Measurements from ENCODE around the gene VAT1.
A peak's percentile ranks its signal among the peaks of the same experiment; 100 is the strongest.
"Not testable (repeated sequence)": the region's sequence is repeated elsewhere in the genome, so short reads cannot be mapped to it uniquely, and the experiment has no call there.

The VAT1 gene

DNA sequence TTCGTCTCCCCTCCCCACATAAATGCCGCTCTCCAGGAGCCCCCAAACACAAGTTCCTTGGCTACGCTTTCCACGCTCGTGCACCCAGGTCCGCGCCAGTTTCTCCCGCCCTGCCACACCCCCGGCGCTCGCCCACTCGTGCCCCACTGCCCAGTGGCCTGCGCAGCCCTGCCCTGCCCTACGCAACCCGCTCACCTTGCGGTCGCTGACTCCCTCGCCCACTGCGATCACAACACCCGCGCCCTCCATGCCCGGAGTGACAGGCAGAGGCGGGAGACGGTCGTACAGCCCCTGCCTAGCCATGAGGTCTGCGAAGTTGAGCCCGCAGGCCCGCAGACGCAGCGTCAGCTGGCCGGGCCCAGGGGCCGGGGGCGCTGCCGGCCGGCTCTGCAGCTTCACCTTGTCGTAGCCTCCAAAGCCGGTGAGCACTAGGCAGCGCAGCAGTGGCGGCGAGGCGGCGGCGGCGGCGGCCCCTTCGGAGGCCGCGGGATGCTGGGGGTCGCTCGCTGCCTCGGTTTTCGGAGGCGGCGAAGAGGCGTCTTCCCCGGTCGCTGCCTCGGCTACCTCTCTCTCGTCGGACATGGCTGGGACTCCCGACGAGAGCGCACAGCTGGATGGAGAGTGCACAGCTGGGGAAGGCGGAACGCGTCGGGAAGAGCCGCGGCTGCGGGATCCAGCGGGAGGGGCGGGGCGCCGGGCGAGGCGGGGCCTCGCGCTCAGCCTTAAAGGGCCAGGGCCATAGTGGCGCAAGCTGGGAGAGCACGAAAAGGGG, at the start of gene VAT1:
Gene VAT1 (minus strand): TSS at position 645 of the 772 bp plus-strand sequence. CDS start 63 bp downstream, at position 582.
- DNase-seq: peak; percentile 80

DNA sequence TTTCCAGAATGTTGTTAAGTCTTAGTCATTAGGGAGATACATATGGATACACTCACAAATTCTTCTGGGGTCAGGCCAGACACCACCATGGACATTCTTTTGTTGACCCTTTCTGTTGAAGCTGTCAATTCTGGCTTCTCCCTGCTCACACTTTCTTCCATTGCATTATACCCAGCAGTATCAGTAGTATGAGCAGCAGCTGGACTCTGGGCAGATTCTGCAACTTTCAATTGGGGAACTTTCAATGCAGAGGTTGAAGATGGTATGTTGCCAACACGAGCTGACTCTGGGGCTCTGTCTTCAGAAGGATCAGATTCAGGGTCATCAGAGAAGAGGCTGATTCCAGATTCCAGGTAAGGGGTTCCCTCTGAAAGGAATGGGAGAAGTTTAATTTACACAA, 48.7 kb upstream of the VAT1 start:
- no peak for DNase-seq

DNA sequence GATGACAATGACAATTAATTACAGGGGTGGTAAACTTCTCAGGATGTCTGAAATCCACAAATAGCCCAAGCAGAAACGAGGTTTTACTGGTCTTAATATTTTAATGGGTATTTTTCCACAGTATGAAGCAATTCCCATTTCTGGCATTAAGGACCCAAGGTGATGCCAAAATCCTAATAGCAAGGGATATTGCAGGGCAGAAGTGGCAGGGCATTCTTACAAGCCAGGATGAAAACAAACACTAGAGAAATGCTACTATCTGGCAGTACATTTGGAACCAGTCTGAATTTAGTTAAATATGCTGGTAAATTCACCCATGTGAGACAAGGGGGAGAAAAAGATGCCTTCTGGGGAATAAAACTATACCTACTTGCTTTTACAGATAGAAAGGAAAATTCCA, 48.1 kb upstream of the VAT1 start:
- no peak for DNase-seq

DNA sequence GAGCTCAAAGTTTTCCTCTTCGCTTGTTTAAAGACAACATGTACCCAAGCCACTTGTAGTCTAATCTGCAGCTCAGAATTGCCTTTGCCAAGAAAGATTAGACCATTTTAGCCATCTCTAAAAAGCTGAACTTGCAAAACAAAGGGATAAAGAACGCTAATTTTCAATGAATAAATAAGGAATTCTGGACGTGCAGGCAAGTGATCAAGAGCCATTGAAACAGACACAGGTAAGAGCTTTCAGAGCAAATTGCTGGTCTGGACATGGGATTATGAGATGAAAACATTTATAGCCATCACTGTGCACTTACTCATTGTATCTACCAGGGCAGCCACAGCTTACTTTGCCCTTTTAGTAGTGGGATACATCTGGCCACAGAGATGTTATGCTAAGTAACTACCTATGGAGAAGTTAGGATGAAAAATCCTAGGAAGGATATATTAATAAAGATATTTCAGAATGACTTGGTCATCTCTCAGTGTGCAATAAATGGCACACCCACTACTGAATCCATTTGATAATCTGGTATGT, 47.2 kb upstream of the VAT1 start:
- DNase-seq: peak; percentile 17

DNA sequence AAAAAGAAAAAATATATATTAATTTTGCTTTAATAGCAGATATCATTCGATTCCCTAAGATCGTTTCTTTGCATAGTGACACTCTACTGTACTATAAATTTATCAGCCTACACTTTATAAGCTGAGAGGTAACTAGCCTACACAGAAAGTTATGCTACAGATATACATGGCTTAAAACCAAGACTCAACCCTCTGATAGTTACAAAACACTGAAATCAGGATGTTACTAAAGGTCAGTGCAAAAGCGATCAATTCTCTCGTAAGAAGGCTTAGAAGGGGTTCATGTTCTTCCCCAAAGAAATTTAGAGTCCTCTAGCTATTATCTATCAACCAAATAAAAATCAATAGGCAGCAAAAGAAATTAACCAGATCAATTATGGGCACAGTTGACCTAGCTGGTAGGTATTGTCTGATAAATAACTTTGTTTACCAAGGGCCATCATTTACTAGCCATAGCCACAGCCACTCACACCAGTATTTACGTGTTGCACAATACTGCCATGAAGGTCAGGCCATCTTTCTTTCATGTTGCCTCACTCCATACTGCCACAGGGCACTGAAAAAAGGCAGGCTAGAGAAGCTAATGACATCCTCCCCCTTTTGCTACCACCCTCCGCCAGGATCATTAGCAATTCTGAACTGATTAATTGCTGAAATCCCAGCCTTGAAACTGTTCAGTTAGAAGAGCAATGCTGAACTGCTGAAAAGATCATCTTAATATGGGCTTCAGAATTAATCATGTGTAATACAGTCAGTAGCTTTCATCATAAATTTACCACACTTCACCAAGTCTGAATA, 46.6 kb upstream of the VAT1 start:
- no peak for DNase-seq

DNA sequence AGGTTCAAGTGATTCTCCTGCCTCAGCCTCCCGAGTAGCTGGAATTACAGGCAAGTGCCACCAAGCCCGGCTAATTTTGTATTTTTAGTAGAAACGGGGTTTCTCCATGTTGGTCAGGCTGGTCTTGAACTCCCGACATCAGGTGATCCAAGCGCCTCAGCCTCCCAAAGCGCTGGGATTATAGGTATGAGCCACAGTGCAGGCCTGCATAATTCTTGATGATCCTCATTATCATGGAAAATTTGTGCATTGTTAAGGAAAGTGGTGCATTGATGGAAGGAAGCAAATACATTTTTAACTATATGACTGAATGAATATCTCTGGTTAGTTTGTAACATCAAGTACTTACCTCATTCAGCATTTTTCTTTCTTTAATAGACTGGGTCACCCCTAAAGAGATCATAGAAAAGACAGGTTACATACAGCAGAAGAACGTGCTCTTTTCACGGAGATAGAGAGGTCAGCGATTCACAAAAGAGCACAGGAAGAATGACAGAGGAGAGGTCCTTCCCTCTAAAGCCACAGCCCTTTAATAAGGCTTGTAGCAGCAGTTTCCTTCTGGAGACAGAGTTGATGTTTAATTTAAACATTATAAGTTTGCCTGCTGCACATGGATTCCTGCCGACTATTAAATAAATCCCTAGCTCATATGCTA, 40.9 kb upstream of the VAT1 start:
- DNase-seq: no peak

DNA sequence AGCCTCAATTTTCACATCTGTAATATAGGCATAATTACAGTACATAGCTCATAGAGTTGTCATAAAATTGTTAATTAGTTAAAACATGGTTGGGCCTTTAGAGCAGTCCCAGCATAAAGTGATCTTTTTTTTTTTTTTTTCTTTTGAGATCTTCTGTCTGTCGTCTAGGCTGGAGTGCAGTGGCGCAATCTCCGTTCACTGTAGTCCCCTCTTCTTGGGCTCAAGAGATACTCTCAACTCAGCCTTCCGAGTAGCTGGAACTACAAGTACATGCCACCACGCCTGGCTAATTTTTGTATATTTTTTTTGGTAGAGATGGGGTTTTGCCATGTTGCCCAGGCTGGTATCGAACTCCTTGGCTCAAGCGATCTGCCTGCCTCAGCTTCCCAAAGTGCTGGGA, 33.9 kb upstream of the VAT1 start:
- DNase-seq: no peak

DNA sequence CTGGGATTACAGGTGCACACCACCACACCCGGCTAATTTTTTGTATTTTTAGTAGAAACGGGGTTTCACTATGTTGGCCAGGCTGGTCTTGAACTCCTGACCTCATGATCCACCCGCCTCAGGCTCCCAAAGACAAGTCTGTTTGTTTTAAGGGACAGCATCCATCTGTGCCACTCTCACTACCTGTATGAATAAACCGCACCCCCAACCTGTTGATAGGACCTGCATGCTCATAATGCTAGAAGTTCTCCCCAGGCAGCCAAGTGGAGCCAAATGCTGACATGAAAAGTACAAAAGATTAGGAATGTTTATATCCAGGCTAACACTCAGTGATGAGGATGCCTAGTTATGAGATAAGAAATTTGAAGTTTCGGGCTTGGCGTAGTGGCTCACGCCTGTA, 30.8 kb upstream of the VAT1 start:
- DNase-seq: not testable (repeated sequence)

DNA sequence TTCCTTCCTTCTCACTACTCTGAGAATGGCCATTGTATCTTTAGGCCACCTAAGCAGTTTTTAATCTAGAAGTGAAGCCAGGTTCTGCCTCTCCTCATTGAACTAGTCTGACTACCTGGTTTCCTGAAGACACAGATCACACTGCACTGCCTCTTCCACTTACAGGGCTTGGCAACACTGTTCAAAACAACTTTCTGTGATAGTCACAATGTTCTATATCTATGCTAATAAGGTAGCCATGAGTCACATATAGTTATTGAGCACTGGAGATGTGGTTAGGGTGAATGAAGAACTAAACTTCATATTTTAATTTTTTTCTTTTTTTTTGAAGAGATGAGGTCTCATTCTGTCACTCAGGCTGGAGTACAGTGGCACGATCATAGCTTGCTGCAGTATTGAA, 29.8 kb upstream of the VAT1 start:
- no peak for DNase-seq

DNA sequence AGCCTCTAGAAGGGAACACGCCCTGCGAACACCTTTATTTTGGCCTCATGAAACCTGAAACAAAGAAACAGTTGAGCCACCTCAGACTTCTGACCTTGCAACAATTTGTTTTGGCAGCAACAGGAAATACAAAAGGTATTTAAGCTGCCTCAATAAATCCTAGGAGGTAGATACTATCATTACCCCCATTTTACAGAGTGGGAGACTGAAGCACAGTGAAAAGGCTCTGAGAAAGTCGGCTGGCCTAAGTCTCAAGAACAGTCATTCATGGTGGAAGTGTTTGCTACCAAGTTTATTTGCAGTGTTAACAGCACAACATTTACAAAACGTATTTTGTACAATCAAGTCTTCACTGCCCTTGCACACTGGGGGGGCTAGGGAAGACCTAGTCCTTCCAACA, 21.8 kb upstream of the VAT1 start:
- no peak for DNase-seq

DNA sequence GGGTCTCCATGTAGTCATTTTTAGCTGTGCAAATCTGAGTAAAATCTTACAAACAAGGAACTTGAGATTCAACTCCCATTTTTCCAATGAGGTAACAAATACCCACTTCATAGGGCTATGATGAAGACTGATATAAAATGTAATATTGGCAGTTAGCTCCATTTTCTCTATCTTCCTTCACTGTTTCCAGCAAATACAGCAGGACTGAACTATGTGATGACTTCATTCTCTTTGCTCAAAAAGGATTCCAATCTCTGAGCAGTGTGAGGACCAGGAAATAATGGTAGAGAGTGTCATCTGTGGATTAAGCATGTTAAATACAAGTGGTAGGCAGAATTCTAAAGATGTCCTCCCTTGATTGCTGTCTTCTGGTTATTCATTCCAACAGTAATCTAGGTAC, 21.1 kb upstream of the VAT1 start:
- DNase-seq: no peak

DNA sequence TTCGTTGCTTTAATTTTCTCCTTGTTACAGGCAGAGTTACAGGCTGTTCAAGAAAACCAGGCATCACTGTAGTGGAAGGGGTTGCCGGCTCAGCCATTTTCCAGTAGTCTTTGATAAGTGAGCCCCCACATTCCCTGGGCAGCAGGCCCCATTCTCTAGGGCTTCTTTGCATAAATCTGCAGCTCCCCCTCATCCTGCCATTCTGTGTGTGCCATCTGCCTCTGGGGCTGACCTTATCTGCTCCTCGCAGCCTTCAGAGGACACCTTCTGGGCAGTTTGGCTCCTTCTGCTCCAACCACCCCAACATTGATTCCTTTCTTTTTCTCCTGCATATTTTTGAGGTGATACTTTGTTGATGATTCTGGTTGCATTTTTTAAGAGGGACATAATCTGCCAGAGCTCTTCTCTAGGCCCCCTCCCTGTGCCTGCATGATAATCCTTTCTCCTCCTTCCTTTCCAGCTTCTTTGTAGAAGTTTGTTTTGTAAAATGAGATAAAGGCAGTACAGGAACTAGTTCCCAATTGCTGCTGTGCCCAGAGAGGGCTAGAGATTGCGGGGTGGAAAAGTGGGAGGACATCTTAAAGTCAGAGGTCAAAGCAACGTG, 19.9 kb upstream of the VAT1 start:
- DNase-seq: no peak

DNA sequence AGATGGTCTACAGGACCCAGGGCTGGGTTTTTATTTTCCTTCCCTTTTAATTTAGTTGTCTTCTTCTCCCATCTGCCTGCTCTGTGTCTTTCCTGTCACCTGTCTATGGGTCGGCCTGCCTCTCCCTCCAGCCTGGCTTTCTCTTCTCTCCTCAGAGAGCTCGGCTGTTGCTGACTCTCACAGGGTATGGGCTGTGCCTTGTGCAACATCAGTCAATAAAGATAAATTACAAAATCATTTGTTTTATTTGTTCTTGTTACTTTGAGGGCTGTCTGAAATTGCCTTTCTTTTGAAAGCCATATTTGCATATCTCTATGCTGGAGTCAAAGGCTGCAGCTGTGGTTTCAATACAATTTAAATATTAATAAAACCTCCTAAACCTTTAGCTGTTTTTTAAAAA, 18.5 kb upstream of the VAT1 start:
- no peak for DNase-seq

DNA sequence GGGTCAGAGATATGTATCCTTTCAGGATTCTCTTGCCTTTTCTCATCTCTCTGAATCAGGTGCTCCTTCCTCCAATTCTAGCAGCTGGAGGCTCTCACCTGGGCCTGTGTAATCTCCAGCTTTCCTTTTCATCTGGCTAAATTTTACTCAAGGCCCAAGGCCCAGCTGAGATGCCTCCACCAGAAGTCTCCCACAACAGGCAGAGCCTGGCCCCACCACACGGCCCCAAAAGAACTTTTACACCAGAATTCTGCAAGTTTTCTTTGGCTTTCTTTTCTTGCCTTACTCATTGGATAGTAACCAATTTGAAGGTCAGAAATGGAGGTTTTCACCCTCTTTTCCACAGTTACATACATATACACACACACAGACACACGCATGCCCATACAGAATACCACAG, 17.5 kb upstream of the VAT1 start:
- DNase-seq: no peak

DNA sequence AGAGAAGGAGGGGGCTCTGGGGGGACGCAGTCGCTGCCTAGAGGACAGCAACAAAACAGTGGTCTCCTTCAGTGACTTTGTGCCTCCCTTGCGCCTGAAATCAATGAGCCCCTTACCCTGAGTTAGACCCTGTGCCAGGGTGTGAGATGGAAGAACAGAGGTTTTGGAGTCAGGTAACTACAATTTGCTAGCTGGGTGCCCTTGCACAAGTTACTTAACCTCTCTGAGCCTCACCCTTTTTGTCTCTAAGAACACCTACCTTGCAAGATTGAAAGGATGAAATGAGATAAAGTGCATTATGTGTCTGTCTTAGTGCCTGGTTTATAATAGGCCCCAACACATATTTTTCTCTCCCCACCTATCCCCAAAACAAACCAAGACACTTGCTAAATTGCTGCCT, 12.7 kb upstream of the VAT1 start:
- no peak for DNase-seq

DNA sequence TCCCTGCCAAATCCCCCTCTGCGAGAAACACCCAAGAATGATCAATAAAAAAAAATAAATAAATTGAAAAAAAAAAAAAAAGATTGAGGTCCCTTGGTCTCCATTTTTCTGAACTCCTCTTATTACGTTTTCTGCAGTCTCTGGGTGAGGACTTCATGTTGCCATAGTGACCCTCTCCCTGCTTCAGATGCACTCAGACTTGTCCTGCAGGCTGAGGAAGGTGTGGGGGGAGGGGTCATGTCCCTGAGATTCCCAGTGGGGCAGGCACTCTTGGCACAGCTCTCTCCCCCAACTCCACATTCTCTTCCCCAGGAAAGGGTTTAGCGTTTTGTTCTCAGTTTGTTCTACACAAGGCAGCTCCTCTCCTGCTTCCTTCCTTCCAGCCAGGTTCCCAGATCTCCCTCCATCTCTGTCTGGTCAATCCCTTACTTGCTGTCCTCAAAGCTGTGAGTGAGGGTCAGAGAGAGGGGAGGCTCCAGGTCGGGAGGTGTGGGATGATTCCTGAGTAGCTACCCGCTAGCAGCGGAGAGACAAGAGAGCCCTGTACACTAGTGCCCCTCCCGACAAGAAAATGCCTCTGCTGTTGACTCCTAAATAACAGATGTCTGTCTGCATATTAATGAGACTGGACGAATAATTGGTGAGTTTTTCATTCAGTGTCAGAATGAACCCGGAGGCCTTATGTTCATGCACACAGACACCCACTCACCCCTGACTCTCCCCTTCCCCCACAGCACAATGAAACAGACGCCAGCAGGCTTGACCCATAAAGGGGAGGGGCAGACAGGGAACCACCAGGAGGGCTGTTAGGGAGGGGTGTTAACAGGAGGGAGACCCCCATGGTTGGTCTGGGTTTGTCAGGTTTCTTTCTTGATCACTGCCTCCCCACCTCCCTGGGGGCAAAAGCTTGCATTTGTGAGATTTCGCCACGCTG, 12.0 kb upstream of the VAT1 start:
- peak; percentile 88 for DNase-seq

DNA sequence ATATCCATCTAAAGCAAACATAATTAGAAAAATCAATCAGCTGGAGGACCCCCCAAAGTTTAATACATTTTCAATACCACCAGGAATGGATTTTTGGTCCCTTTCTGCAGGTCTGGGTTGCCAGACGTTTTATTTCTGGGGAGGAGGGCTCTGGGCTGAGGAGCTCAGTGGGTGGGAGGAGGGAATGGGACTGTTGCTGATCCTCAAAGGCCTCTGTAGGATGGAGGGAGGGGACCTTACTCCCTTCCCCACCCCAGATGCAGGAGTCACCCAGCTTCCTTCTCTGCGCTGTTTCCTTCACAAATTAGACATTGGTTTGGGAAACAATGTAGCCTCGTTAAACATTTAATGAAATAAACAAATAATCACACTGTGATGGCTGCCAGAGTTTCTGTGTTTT, 9.5 kb upstream of the VAT1 start:
- no peak for DNase-seq

DNA sequence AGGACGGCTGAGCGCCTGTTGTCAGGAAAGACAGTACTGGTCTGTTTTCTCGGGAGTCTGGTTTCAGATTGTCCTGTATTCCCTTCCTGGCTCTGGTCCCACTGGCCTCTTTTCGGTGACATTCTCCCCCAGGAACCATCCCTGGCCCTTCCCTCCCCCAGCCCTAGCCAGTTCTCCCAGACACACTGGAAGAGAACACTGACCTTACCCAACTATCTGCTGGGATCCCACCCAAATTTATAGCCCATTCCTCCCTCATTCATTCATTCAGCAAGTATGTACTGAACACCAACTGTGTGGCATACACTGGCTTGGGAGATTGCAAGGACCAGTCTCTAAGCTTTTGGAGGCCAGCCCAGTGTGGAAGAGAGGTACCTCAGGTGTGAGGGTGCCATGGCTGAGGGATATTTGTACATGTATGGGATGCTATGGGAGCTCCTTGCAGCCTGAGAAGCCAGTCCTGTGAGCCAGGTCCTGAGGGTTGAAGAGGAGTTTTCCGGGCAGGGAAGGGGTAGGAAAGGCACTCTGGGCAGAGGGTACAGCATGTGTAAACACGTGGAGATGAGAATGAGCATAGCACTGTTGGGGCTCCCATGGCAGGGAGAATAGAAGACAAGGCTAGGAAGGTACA, 8.1 kb upstream of the VAT1 start:
- no peak for DNase-seq

DNA sequence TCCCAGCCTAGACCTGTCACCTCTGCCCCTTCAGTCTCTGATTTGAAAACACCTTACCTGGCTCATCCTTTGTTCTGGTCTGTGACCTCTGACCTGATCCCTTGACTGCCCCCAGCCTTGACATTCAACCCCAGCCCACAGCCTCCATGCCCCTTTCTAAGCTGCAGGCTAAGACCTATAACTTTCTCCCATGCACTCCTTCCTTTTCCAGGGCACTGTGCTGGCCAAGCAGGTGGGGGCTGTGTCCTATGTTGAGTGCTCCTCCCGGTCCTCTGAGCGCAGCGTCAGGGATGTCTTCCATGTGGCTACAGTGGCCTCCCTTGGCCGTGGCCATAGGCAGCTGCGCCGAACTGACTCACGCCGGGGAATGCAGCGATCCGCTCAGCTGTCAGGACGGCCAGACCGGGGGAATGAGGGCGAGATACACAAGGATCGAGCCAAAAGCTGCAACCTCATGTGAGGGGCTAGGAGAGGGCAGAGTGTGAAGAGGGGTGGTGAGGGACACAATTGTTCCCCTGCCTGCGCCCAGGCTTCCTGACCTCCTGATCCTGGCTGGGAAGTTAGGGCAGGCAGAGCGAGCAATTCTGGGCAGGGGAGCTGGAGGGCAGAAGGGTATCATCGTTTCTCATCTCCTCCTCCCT, 6.2 kb upstream of the VAT1 start:
- DNase-seq: no peak

DNA sequence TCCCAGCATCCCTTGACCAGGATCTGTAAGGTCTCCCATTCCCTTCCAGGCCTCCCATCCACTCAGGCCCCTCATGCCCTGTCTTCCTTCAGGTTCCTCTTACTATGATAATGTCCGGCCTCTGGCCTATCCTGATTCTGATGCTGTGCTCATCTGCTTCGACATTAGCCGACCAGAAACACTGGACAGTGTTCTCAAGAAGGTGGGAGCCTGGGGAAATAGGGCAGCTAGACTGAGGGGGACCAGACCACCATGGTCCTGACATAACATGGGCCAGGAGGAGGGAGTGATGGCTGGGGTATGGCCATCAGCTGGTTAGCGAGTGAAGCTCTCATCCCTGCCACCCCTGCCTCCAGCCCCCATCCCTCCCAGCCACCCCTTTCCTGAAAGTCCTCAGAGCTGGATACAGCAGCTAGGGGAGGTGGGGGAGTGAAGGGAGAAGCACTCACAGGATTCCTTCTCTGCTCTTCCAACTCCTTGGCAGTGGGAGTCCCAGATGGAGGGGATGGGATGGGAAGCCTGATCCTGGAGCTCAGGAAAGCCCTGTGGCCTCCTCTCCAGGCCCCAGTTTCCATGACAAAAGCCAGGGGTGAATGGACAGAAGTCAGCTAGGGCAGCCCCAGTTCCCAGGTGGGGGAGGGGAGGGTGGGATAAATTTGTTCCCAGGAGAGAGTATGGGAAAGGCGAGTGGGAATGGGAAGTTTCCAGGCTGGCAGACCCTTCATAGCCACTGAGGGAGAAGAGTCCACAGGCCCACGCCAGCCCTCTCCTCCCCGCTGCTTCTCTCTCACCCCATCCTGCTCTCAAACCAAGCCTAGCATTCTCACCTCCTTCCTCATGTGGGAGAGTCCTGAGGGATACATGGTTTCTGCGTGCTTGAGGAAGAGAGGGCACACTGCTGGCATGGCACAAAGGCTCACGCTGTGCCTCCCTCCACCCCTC, 5.2 kb upstream of the VAT1 start:
- DNase-seq: no peak
